GM12878 (cell line): ENCODE data around the gene SFXN4. TPM values are rescaled to one million over a fixed set of nuclear protein-coding genes. Genes with fewer than 3 reads are reported as not detected.

Experiments
- ATAC-seq: fragments of 200-7000 bp; cut with Tn5 transposase; 3 replicates; pipeline ENCODE4 v1.9.1; 2020; ENCODE audit warnings: mild to moderate bottlenecking, moderate library complexity
- BruUV-seq: library from RNA; stranded (reverse); fragments of 400-500 nt; replicated peaks from 2 replicates; lab custom pipeline; 2021; lab: Mats Ljungman, UMichigan
- CTCF ChIA-PET: fragments of 300-600 bp; sonication (Branson Sonifier 250); formaldehyde crosslinking; extraction: SDS; loops from one replicate; lab custom pipeline; 2021; ENCODE audit warnings: inconsistent platforms; lab: Yijun Ruan, JAX
- POLR2A ChIA-PET: fragments of 350-600 bp; formaldehyde crosslinking; extraction: SDS; loops from one replicate; lab custom pipeline; 2021; ENCODE audit warnings: inconsistent platforms; lab: Charles Lee
- RAD21 ChIA-PET: fragments of 300-600 bp; sonication (Branson Sonifier 250); formaldehyde crosslinking; loops from one replicate; lab custom pipeline; 2023; ENCODE audit warnings: antibody characterized with exemption; ENCODE audit not compliant: unreplicated experiment; lab: Charles Lee
- SMC1A ChIA-PET: fragments of 300-600 bp; sonication (Branson Sonifier 250); formaldehyde crosslinking; loops from one replicate; lab custom pipeline; 2023; ENCODE audit not compliant: unreplicated experiment, uncharacterized antibody; lab: Charles Lee
- DNase-seq: peaks from one replicate; pipeline ENCODE4 v3.0.0-alpha.2; 2011; ENCODE audit warnings: low read depth, low spot score
- FAIRE-seq: peaks from 3 replicates; lab custom pipeline; 2011; peaks lifted over from hg19 to GRCh38; lab: Jason Lieb, UNC
- H2AFZ ChIP-seq: 2 replicates; pipeline ENCODE4 v1.6.0; 2011; ENCODE audit warnings: low read depth, low read length, control low read depth; ENCODE audit not compliant: control insufficient read depth
- H3K27ac ChIP-seq: 2 replicates; pipeline ENCODE4 v1.5.1; 2011; ENCODE audit warnings: control low read depth; ENCODE audit not compliant: control insufficient read depth, insufficient read depth
- H3K27me3 ChIP-seq, 2 experiments: replicated peaks in 1 of 2; 2 replicates each; pipeline versions ENCODE4 v1.6.0 to v1.6.1; 2011; ENCODE audit warnings: low read length in 1 of 2; ENCODE audit not compliant: control insufficient read depth in 2 of 2, insufficient read depth in 2 of 2
- H3K36me3 ChIP-seq, 2 experiments: 2 replicates each; pipeline ENCODE4 v1.5.1; 2011; ENCODE audit warnings: low read length in 1 of 2; ENCODE audit not compliant: control insufficient read depth in 2 of 2, insufficient read depth in 2 of 2
- H3K4me1 ChIP-seq: 2 replicates; pipeline ENCODE4 v1.6.1; 2011; ENCODE audit warnings: mild to moderate bottlenecking, low read length, moderate library complexity, mixed read lengths; ENCODE audit not compliant: control insufficient read depth, insufficient read depth
- H3K4me2 ChIP-seq: 2 replicates; pipeline ENCODE4 v1.6.0; 2011; ENCODE audit warnings: control low read depth; ENCODE audit not compliant: control insufficient read depth, insufficient read depth
- H3K4me3 ChIP-seq: fragments of 200-600 bp; sonication (generic); 2 replicates; pipeline ENCODE4 v1.5.1; 2016
- H3K79me2 ChIP-seq: 2 replicates; pipeline ENCODE4 v1.6.0; 2011; ENCODE audit warnings: low read length; ENCODE audit not compliant: control insufficient read depth, insufficient read depth
- H3K9ac ChIP-seq: 2 replicates; pipeline ENCODE4 v1.8.0; 2011; ENCODE audit warnings: low read length, control low read depth, mixed read lengths; ENCODE audit not compliant: control insufficient read depth, insufficient read depth
- H3K9me3 ChIP-seq: replicated peaks from 3 replicates; pipeline ENCODE4 v1.5.1; 2011; ENCODE audit warnings: mild to moderate bottlenecking, low read length; ENCODE audit not compliant: control insufficient read depth, insufficient read depth
- H4K20me1 ChIP-seq: 2 replicates; pipeline ENCODE4 v1.6.0; 2011; ENCODE audit not compliant: control insufficient read depth, insufficient read depth
- BCL11A ChIP-seq: IDR thresholded peaks from 2 replicates; pipeline ENCODE4 v1.6.1; 2011; ENCODE audit warnings: low read depth, low read length
- BHLHE40 ChIP-seq, 2 experiments: fragments of 450-650 bp in 1 of 2; IDR thresholded peaks; 2 replicates each; pipeline ENCODE4 v1.6.1; 2011 to 2017; ENCODE audit warnings: low read depth in 2 of 2, borderline replicate concordance in 1 of 2, improper control_type of control experiment in 1 of 2, low read length in 1 of 2, mild to moderate bottlenecking in 1 of 2
- CREM ChIP-seq: IDR thresholded peaks from 2 replicates; pipeline ENCODE4 v1.6.1; 2014; ENCODE audit warnings: antibody characterized with exemption, low read depth
- DPF2 ChIP-seq: fragments of 450-650 bp; IDR thresholded peaks from 2 replicates; pipeline ENCODE4 v1.6.1; 2017; ENCODE audit warnings: mild to moderate bottlenecking
- IKZF1 ChIP-seq: fragments of 450-650 bp; conservative IDR thresholded peaks from 2 replicates; pipeline ENCODE4 v1.6.1; 2017; ENCODE audit warnings: antibody characterized with exemption, mild to moderate bottlenecking
- IKZF2 ChIP-seq, 2 experiments: fragments of 450-650 bp; IDR thresholded peaks; 2 replicates each; pipeline ENCODE4 v1.6.1; 2017; ENCODE audit warnings: mild to moderate bottlenecking in 2 of 2, moderate library complexity in 2 of 2
- MEF2B ChIP-seq: fragments of 450-650 bp; IDR thresholded peaks from 2 replicates; pipeline ENCODE4 v1.6.1; 2018; ENCODE audit warnings: mild to moderate bottlenecking, moderate library complexity; ENCODE audit not compliant: partially characterized antibody, poor library complexity, severe bottlenecking
- MTA2 ChIP-seq: fragments of 450-650 bp; IDR thresholded peaks from 2 replicates; pipeline ENCODE4 v1.6.1; 2016; ENCODE audit warnings: low read depth, mild to moderate bottlenecking, moderate library complexity
- NFIC ChIP-seq: IDR thresholded peaks from 2 replicates; pipeline ENCODE4 v1.6.1; 2012; ENCODE audit warnings: low read depth, mild to moderate bottlenecking, inconsistent platforms, low read length, moderate library complexity
- RCOR1 ChIP-seq: conservative IDR thresholded peaks from 2 replicates; pipeline ENCODE4 v1.6.1; 2012; ENCODE audit warnings: low read depth, low read length, improper control_type of control experiment
- RELB ChIP-seq: fragments of 450-650 bp; IDR thresholded peaks from 2 replicates; pipeline ENCODE4 v1.6.1; 2017; ENCODE audit warnings: low read depth, mild to moderate bottlenecking, moderate library complexity
- SREBF2 ChIP-seq: IDR thresholded peaks from 2 replicates; pipeline ENCODE4 v1.6.1; 2012; ENCODE audit warnings: mild to moderate bottlenecking, low read length
- SRF ChIP-seq, 2 experiments: IDR thresholded peaks; 2 replicates each; pipeline ENCODE4 v1.6.1; 2011; ENCODE audit warnings: low read depth in 2 of 2, low read length in 2 of 2, mild to moderate bottlenecking in 1 of 2, moderate library complexity in 1 of 2
- WGBS: methylation state at CpG from one replicate; pipeline ENCODE4 v1.1.6; 2016; ENCODE audit warnings: low lambda C conversion rate; ENCODE audit not compliant: insufficient replicate concordance, insufficient coverage; ENCODE audit errors: missing lambda C conversion rate; 5-methylcytosine and 5-hydroxymethylcytosine counted together
- in situ Hi-C: fragments of 300-500 bp; cut with MboI; formaldehyde crosslinking; loops from 9 replicates; pipeline ENCODE4 v1.14.3; 2018; ENCODE audit warnings: mixed read lengths
- intact Hi-C: fragments of 100-400 bp; cut with micrococcal nuclease; formaldehyde crosslinking; loops from one replicate; pipeline ENCODE4 v1.14.2; 2022; ENCODE audit not compliant: unreplicated experiment
- polyA plus RNA-seq, 11 experiments: library from polyadenylated mRNA; depleted of rRNA in 4 of 11; unstranded in 6 of 11; stranded (reverse) in 5 of 11; fragments of >200 nt; fragmentation: Nextera tagmentation in 4 of 11; fragmentation: Illumina TruSeq in 1 of 11; extraction: Ambion mirVana in 4 of 11; extraction: Trizol in 1 of 11; gene quantifications; 1 replicate in 1 of 11; 2 replicates in 10 of 11; pipeline versions ENCODE4 v1.2.1 to v1.2.3, GENCODE V29; 2011 to 2016; ENCODE audit warnings: inconsistent platforms in 2 of 11, missing spikeins in 2 of 11, low read depth in 1 of 11
- total RNA-seq, 4 experiments: library from RNA; depleted of rRNA in 3 of 4; stranded (reverse); fragments of >200 nt in 3 of 4; fragmentation: Illumina TruSeq in 1 of 4; extraction: Trizol in 1 of 4; gene quantifications; 2 replicates each; pipeline versions ENCODE4 v1.2.1 to v1.2.3, GENCODE V29; 2013 to 2021
- TF ChIP-seq, protein P1 (sequence below): fragments of 450-650 bp; conservative IDR thresholded peaks from 2 replicates; pipeline ENCODE4 v1.6.1; 2017; ENCODE audit warnings: mild to moderate bottlenecking, moderate library complexity
- TF ChIP-seq, protein P2 (sequence below): IDR thresholded peaks from 2 replicates; pipeline ENCODE4 v1.6.1; 2012; ENCODE audit warnings: low read length, inconsistent platforms

Gene SFXN4
- total and polyA plus RNA-seq, 10 of the 15 experiments (the other 5 are each of a cell fraction or from before 2014, with no cell fraction given) = 40.7 to 111 (median 48.8) TPM

DNA sequence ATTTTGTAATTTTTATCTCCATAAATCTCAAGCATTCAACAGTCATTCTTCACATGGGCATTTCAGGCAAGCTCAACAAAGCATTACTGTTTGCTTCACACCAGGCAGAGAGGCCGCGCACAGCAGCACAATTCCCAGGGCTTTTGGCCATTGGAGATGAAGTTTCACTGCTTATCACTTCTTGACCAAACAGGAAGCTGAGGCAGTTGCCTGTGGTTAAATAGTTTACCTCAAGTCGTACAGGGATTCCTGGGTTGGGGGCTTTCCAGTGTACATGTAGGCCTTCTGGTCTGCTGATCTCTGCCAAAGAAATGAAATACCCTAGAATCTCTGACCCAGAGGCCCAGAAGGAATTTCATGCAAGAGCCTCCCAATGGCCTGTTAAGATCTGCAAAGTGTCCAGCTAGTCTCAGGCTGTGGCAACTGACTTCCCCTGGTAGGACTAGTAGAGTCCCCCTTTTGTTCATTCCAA, 24.3 kb upstream of the SFXN4 start:
- ChIA-PET CTCF (interaction anchor here (0.6 to 4.3 kb wide), 13 partner anchors 9 to 252 kb away, joined by 3 to 51 read pairs (median 4); partner anchors contain the start of gene GRK5), POLR2A (interaction anchor here (1.3 to 2.3 kb wide), 4 partner anchors 9 to 29 kb away, joined by 3 to 18 read pairs (median 5); partner anchors contain the start of gene PRDX3), RAD21 (interaction anchor here (0.8 to 2.5 kb wide), 11 partner anchors 9 to 328 kb away, joined by 3 to 22 read pairs (median 3); partner anchors contain the start of gene PRDX3), SMC1A (interaction anchor here (0.8 to 4.3 kb wide), 12 partner anchors 9 to 230 kb away, joined by 3 to 30 read pairs (median 4); partner anchors contain the start of gene PRDX3)
- H4K20me1 ChIP-seq = no peaks in the 10 kb centered on the region
- no peaks in the 10 kb centered on the region for H3K79me2 ChIP-seq
- no peak overlapping the region for H2AFZ ChIP-seq
- no peak for DNase-seq
- H3K36me3 ChIP-seq = no peaks in the 10 kb centered on the region
- no peak overlapping the region for H3K27ac ChIP-seq
- intact Hi-C loops = no loop called here
- H3K9me3 ChIP-seq = no peaks in the 10 kb centered on the region
- no peak overlapping the region for H3K4me3 ChIP-seq
- in situ Hi-C loops = loop anchor here (25.0 kb wide), 1 partner anchor 628 kb away; no protein-coding TSS in a partner anchor
- peak overlapping the region; percentile 59; the same call in 1 of the 2 replicates for H3K4me2 ChIP-seq
- ATAC-seq = peak; percentile 88
- no peaks in the 10 kb centered on the region for H3K27me3 ChIP-seq
- peaks cover 14% of the 10 kb centered on the region for H3K4me1 ChIP-seq
- no peak overlapping the region; the same call in 1 of the 2 replicates for H3K9ac ChIP-seq
- no TSS peak for BruUV-seq
- FAIRE-seq = peak; percentile 69
- 42% methylated on average over 3 of the region's 3 CpGs for WGBS
- TF ChIP-seq BCL11A (peak; percentile 59; the same call in 1 of the 2 replicates), BHLHE40 (IDR thresholded peaks at IDR 0.05; ENCODE audit: borderline replicate concordance in 1 of 2, low read depth in 2 of 2, low read length in 1 of 2) (peak in 1 of 2 experiments; percentile 26; a peak in 1 of 4 replicates), RCOR1 (no peak), DPF2 (peak; percentile 47), RELB (peak; percentile 85), IKZF1 (peak; percentile 92), NFIC (peak; percentile 86), MTA2 (peak; percentile 56), IKZF2 (IDR thresholded peaks at IDR 0.05) (peak; percentile 88 to 89), SREBF2 (no peak), MEF2B (peak; percentile 39), CREM (peak; percentile 41; the same call in 1 of the 2 replicates), SRF (IDR thresholded peaks at IDR 0.05; ENCODE audit: low read depth in 2 of 2, low read length in 2 of 2) (no peak)
- TF ChIP-seq, protein P1, sequence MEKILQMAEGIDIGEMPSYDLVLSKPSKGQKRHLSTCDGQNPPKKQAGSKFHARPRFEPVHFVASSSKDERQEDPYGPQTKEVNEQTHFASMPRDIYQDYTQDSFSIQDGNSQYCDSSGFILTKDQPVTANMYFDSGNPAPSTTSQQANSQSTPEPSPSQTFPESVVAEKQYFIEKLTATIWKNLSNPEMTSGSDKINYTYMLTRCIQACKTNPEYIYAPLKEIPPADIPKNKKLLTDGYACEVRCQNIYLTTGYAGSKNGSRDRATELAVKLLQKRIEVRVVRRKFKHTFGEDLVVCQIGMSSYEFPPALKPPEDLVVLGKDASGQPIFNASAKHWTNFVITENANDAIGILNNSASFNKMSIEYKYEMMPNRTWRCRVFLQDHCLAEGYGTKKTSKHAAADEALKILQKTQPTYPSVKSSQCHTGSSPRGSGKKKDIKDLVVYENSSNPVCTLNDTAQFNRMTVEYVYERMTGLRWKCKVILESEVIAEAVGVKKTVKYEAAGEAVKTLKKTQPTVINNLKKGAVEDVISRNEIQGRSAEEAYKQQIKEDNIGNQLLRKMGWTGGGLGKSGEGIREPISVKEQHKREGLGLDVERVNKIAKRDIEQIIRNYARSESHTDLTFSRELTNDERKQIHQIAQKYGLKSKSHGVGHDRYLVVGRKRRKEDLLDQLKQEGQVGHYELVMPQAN = no peak
- TF ChIP-seq, protein P2, sequence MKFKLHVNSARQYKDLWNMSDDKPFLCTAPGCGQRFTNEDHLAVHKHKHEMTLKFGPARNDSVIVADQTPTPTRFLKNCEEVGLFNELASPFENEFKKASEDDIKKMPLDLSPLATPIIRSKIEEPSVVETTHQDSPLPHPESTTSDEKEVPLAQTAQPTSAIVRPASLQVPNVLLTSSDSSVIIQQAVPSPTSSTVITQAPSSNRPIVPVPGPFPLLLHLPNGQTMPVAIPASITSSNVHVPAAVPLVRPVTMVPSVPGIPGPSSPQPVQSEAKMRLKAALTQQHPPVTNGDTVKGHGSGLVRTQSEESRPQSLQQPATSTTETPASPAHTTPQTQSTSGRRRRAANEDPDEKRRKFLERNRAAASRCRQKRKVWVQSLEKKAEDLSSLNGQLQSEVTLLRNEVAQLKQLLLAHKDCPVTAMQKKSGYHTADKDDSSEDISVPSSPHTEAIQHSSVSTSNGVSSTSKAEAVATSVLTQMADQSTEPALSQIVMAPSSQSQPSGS = peak; percentile 28; the same call in 1 of the 2 replicates
